ENCODE results near the gene PLXDC2. TPM values are rescaled to one million over a fixed set of nuclear protein-coding genes. Genes with fewer than 3 reads are reported as not detected.

The PLXDC2 gene
- total and polyA plus RNA-seq, 10 donors = 1.8 to 50.4 (median 29.7) TPM

GRCh38 chr10:20254497-20254896 lies 438.3 kb downstream of the PLXDC2 start:
- TF ChIP-seq POLR2AphosphoS5 (IDR thresholded peaks at IDR 0.05) = no peak
- TF ChIP-seq CTCF (IDR thresholded peaks at IDR 0.05 in 8 of 11, conservative IDR thresholded peaks at IDR 0.05 in 3 of 11) = no peak
- Histone ChIP-seq H3K36me3 (no peaks in the 10 kb centered on the region), H3K27ac (no peak overlapping the region), H3K9me3 (no peaks in the 10 kb centered on the region), H3K4me1 (no peaks in the 10 kb centered on the region), H3K4me3 (no peak overlapping the region), H3K27me3 (replicated peaks in 1 of 7) (no peaks in the 10 kb centered on the region)
- no peak for DNase-seq
- 77 to 96% (median 87%) methylated on average over 1 of the region's 1 CpG for WGBS, 5 donors
- intact Hi-C loops (cut with DNase I; ENCODE audit: low total_unique reads) = no loop called here

GRCh38 chr10:20256969-20257368 lies 440.7 kb downstream of the PLXDC2 start:
- no peak overlapping the region for H3K4me3 ChIP-seq
- TF ChIP-seq POLR2A (IDR thresholded peaks at IDR 0.05) (no peak), POLR2AphosphoS5 (IDR thresholded peaks at IDR 0.05) (no peak), CTCF (IDR thresholded peaks at IDR 0.05 in 8 of 11, conservative IDR thresholded peaks at IDR 0.05 in 3 of 11) (no peak)
- intact Hi-C loops (cut with DNase I; ENCODE audit: low total_unique reads) = no loop called here
- H3K4me1 ChIP-seq = no peaks in the 10 kb centered on the region
- no peak overlapping the region for H3K27ac ChIP-seq
- DNase-seq = no peak
- H3K36me3 ChIP-seq = no peaks in the 10 kb centered on the region
- H3K27me3 ChIP-seq (replicated peaks in 1 of 7) = no peaks in the 10 kb centered on the region
- no peaks in the 10 kb centered on the region for H3K9me3 ChIP-seq
- WGBS, 5 donors = 85 to 97% (median 92%) methylated on average over 2 of the region's 2 CpGs

- Histone ChIP-seq H3K4me3 (no peak overlapping the region), H3K4me1 (no peaks in the 10 kb centered on the region), H3K27ac (no peak overlapping the region), H3K9me3 (peaks cover 0 to 4% (median 0%) of the 10 kb centered on the region in 8 donors), H3K27me3 (replicated peaks in 1 of 7) (no peaks in the 10 kb centered on the region), H3K36me3 (no peaks in the 10 kb centered on the region)
- intact Hi-C loops (cut with DNase I; ENCODE audit: low total_unique reads) = no loop called here
- no peak for DNase-seq
- TF ChIP-seq POLR2A (IDR thresholded peaks at IDR 0.05) = no peak
- TF ChIP-seq POLR2AphosphoS5 (IDR thresholded peaks at IDR 0.05) = no peak
- TF ChIP-seq CTCF (IDR thresholded peaks at IDR 0.05 in 8 of 11, conservative IDR thresholded peaks at IDR 0.05 in 3 of 11) = no peak
- 51 to 60% (median 55%) methylated on average over 2 of the region's 2 CpGs for WGBS, 5 donors
Observed at GRCh38 chr10:20257422-20257821, 441.2 kb downstream of the PLXDC2 start.

- intact Hi-C loops (cut with DNase I; ENCODE audit: low total_unique reads) = no loop called here
Observed at GRCh38 chr10:20265146-20265545, 448.9 kb downstream of the PLXDC2 start.

More at GRCh38 chr10:20265146-20265545, 448.9 kb downstream of the PLXDC2 start:
- Histone ChIP-seq H3K4me3 (no peak overlapping the region), H3K36me3 (no peaks in the 10 kb centered on the region), H3K9me3 (peaks cover 0 to 12% (median 0%) of the 10 kb centered on the region in 8 donors), H3K27ac (no peak overlapping the region), H3K27me3 (replicated peaks in 1 of 7) (no peaks in the 10 kb centered on the region), H3K4me1 (no peaks in the 10 kb centered on the region)
- TF ChIP-seq CTCF (IDR thresholded peaks at IDR 0.05 in 8 of 11, conservative IDR thresholded peaks at IDR 0.05 in 3 of 11) (no peak), POLR2A (IDR thresholded peaks at IDR 0.05) (no peak), POLR2AphosphoS5 (IDR thresholded peaks at IDR 0.05) (no peak)
- DNase-seq = no peak
- WGBS, 5 donors = 79 to 95% (median 90%) methylated on average over 1 of the region's 1 CpG
